ENCODE data around the gene YBX3.

YBX3 gene

GRCh38 chr12:10722905-10723746, at the start of gene YBX3:
TSS of gene YBX3 (minus strand) at chr12:10723323. CDS start at chr12:10723111, 212 bp downstream.
- TF ChIP-seq CTCF (IDR thresholded peaks at IDR 0.05; ENCODE audit: insufficient read depth, low read depth, low read length, missing control alignments), result no peak
- peak; percentile 88 for DNase-seq (ENCODE audit: low read depth)
- peak within 1 kb of the TSS; percentile 98 for H3K4me3 ChIP-seq (ENCODE audit: low read length)

- no peak overlapping the region for H3K4me3 ChIP-seq (ENCODE audit: low read length)
- peak; percentile 58 for DNase-seq (ENCODE audit: low read depth)
These were observed 48.1 kb upstream of the YBX3 start for GRCh38 chr12:10771132-10771733.

GRCh38 chr12:10759657-10760056, 36.5 kb upstream of the YBX3 start:
- DNase-seq (ENCODE audit: low read depth), result peak; percentile 8
- no peak for TF ChIP-seq CTCF (IDR thresholded peaks at IDR 0.05; ENCODE audit: insufficient read depth, low read depth, low read length, missing control alignments)
- H3K4me3 ChIP-seq (ENCODE audit: low read length), result no peak overlapping the region

More at GRCh38 chr12:10771132-10771733, 48.1 kb upstream of the YBX3 start:
- TF ChIP-seq CTCF (IDR thresholded peaks at IDR 0.05; ENCODE audit: insufficient read depth, low read depth, low read length, missing control alignments), result peak; percentile 53

- H3K4me3 ChIP-seq (ENCODE audit: low read length), result no peak overlapping the region
- TF ChIP-seq CTCF (IDR thresholded peaks at IDR 0.05; ENCODE audit: insufficient read depth, low read depth, low read length, missing control alignments), result no peak
- DNase-seq (ENCODE audit: low read depth), result no peak
These were observed 33.1 kb upstream of the YBX3 start for GRCh38 chr12:10756194-10756593.

GRCh38 chr12:10753059-10753458, 29.9 kb upstream of the YBX3 start:
- H3K4me3 ChIP-seq (ENCODE audit: low read length), result no peak overlapping the region
- peak; percentile 84 for DNase-seq (ENCODE audit: low read depth)
- TF ChIP-seq CTCF (IDR thresholded peaks at IDR 0.05; ENCODE audit: insufficient read depth, low read depth, low read length, missing control alignments), result no peak

GRCh38 chr12:10750385-10750727, 27.2 kb upstream of the YBX3 start:
- no peak for DNase-seq (ENCODE audit: low read depth)
- TF ChIP-seq CTCF (IDR thresholded peaks at IDR 0.05; ENCODE audit: insufficient read depth, low read depth, low read length, missing control alignments), result no peak
- no peak overlapping the region for H3K4me3 ChIP-seq (ENCODE audit: low read length)
